ENCODE data around the gene MLF1. TPM values are rescaled to one million over a fixed set of nuclear protein-coding genes. Genes with fewer than 3 reads are reported as not detected.

MLF1 gene
- total RNA-seq, 1 experiment from 2014 or later = 20.4 TPM

- Histone ChIP-seq H4K5ac (ENCODE audit: insufficient read length, low read depth, low read length) (no peak overlapping the region), H3K9me3 (ENCODE audit: control insufficient read depth, low read depth, low read length) (no peaks in the 10 kb centered on the region), H3K4ac (ENCODE audit: low read depth, low read length) (no peak overlapping the region), H2BK12ac (ENCODE audit: insufficient read length, low read depth, low read length) (no peak overlapping the region), H2BK120ac (ENCODE audit: low read depth, low read length, poor library complexity, severe bottlenecking) (no peak overlapping the region), H3K14ac (ENCODE audit: insufficient read depth, low read length) (no peak overlapping the region), H3K56ac (ENCODE audit: insufficient read length, low read depth, low read length) (no peak overlapping the region), H3K23ac (ENCODE audit: insufficient read length, low read depth, low read length) (no peak overlapping the region), H3K4me2 (ENCODE audit: insufficient read depth, insufficient read length, low read length) (no peak overlapping the region), H3K9ac (ENCODE audit: extremely low read depth, insufficient read length, low read length) (no peak overlapping the region), H2AFZ (ENCODE audit: low read length) (no peak overlapping the region), H3K27ac (ENCODE audit: insufficient read length, low read depth, low read length) (no peak overlapping the region), H3T11ph (ENCODE audit: low read length) (no peak overlapping the region), H3K4me1 (ENCODE audit: insufficient read depth, low read length) (no peaks in the 10 kb centered on the region), H4K20me1 (ENCODE audit: control insufficient read depth, insufficient read depth, insufficient read length) (no peaks in the 10 kb centered on the region), H3K79me2 (ENCODE audit: insufficient read depth, low read length) (no peaks in the 10 kb centered on the region), H4K91ac (ENCODE audit: insufficient read length, low read depth, low read length) (no peak overlapping the region), H2BK5ac (ENCODE audit: insufficient read length, low read length) (no peak overlapping the region), H4K8ac (replicated peaks; ENCODE audit: insufficient read length, low read depth, low read length) (no peak overlapping the region), H2AK5ac (ENCODE audit: insufficient read length, low read length) (no peak overlapping the region), H2BK20ac (ENCODE audit: low read depth, low read length, poor library complexity, severe bottlenecking) (no peak overlapping the region), H3K79me1 (ENCODE audit: insufficient read depth, low read depth, low read length, poor library complexity, severe bottlenecking) (no peaks in the 10 kb centered on the region), H3K18ac (ENCODE audit: insufficient read length, low read depth, low read length) (no peak overlapping the region), H2BK15ac (ENCODE audit: low read depth, low read length) (no peak overlapping the region), H3K27me3 (ENCODE audit: insufficient read depth, low read length) (no peaks in the 10 kb centered on the region), H3K23me2 (ENCODE audit: insufficient read length, low read depth, low read length, poor library complexity, severe bottlenecking) (no peaks in the 10 kb centered on the region)
- Mint-ChIP-seq H3K4me1 (no peaks in the 10 kb centered on the region), H3K27ac (no peak overlapping the region), H3K4me3 (no peak overlapping the region), H3K27me3 (ENCODE audit: low read depth) (no peaks in the 10 kb centered on the region), H3K9me3 (peaks cover 7 to 10% of the 10 kb centered on the region in 2 experiments; a peak in 4 of 5 replicates), H3K36me3 (ENCODE audit: insufficient read depth in 1 of 3, low read depth in 3 of 3) (peaks cover 0 to 6% (median 0%) of the 10 kb centered on the region in 3 experiments; a peak in 4 of 7 replicates)
- WGBS (ENCODE audit: extremely low coverage, insufficient read length, low lambda C conversion rate) = no CpG with 5 or more reads among the region's 1 CpG
- no peak for TF ChIP-seq CTCF (conservative IDR thresholded peaks at IDR 0.05)
- no peak for DNase-seq
Observed at GRCh38 chr3:158625881-158626280, 54.9 kb downstream of the MLF1 start.
